G401 (cell line): ENCODE measurements around the gene ITGA1. TPM values are rescaled to one million over a fixed set of nuclear protein-coding genes. Genes with fewer than 3 reads are reported as not detected.

Source experiments
- DNase-seq: peaks from one replicate; pipeline ENCODE4 v3.0.0-alpha.2; 2015; ENCODE audit warnings: low spot score
- in situ Hi-C: cut with HindIII; loops from 2 replicates; pipeline ENCODE4 v1.10.0; 2016; ENCODE audit warnings: low sequenced_read_pairs, mixed read lengths
- total RNA-seq: library from RNA; depleted of rRNA; stranded (reverse); fragments of >200 nt; shearing (Covaris generic); gene quantifications from 2 replicates; pipeline ENCODE4 v1.2.3, GENCODE V29; 2014

Gene ITGA1
- total RNA-seq, 1 experiment from 2014 or later, result not detected

DNA sequence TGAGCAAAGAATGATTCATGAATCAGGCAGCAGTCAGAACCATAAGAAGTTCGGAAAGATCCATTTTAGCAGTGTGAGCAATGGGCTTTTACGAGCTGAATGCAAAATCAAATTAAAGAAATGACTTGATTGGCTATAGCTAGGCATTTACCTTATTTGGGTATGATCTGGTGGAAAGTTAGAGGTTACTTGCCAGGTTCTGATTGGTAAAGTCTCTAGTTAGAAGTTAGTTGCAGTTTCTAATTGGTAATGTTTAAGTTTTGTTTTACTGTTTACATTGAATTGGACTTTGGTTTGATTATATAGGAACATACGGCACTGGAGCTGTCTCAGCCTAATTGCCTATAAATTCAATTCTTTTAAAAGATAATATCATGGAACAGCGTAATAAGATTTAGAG lies 97.9 kb downstream of the ITGA1 start:
- no peak for DNase-seq
- in situ Hi-C loops, result no loop called here

DNA sequence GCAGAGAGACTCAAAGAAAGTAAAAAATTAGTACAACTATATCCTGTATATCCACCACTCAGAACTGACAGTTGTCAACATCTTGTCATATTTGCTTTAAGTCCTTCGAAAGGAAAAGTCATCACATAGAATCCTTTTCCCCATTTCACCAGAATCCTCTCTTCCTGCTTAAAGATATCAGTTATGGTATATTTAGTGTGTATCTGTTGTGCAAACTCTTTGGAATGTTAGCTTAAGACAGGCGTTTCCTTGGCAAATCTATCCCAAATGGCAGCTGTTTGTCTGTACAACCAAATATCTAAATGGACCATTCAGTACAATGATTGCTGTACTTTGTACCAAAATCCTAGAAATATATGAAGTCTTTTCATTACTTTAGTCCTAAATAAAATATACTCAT lies 98.5 kb downstream of the ITGA1 start:
- DNase-seq, result no peak
- in situ Hi-C loops, result no loop called here

DNA sequence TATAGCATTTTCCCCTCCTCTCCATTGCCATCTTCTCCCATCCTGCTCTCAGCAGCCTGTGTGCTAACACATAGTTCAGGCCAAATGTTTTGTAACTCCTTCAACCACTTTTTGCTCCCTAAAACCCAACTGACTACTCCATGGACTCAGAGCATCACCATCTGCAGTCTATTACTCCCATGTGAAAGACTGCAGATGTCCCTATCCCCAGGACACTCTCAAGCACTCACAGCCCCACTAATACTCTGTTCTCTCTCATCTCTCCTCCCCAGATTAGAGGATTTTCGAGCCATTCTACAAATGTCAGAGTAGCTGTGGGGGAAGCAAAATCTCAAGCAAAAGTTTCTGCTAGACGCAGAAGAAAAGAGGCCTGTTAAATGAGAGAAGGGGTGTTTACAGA lies 99.3 kb downstream of the ITGA1 start:
- no peak for DNase-seq
- in situ Hi-C loops, result no loop called here

DNA sequence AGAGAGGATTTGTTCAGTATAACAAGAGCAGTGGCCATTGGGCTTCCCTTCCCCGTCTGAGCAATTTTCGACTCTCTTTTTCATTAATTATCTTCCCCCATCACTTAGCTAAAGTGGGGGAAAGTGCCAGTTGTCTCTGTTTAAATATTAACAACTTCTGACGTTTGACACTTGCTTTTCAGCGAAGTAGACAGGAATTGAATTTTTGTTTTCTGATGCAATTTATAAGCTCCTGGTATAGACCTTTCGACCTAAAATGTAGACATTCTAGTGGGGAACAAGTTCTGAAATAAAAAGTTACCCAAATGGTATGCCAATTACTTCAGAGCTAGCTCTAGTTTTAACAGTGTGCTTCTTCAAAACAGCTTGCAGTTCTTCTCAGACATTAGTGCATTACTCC lies 100.6 kb downstream of the ITGA1 start:
- no peak for DNase-seq
- in situ Hi-C loops, result no loop called here

DNA sequence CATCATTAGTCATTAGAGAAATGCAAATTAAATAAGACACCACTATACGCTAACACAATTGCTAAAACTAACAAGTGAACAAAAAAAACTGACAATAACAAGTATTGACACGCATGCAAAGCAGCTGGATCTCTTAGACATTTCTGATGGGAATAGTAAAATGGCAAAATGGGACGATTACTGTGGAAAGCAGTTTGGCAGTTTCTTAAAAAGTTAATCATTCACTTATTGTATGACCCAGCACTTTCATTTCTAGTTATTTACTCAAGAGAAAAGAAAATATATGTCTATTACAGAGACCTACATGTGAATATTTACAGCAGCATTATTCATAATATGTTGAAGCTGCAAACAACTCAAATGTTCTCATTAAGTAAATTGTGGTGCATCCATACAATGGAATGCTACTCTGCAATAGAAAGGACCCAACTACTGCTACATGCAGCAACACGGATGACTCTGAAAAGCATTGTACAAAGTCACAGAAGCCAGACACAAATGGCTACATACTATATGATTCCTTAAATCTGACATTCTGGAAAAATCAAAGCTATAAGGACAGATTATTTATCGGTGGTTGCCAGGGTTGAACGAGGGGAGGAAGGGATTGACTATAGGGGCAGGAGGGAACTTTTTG lies 104.6 kb downstream of the ITGA1 start:
- in situ Hi-C loops, result no loop called here
- DNase-seq, result no peak

DNA sequence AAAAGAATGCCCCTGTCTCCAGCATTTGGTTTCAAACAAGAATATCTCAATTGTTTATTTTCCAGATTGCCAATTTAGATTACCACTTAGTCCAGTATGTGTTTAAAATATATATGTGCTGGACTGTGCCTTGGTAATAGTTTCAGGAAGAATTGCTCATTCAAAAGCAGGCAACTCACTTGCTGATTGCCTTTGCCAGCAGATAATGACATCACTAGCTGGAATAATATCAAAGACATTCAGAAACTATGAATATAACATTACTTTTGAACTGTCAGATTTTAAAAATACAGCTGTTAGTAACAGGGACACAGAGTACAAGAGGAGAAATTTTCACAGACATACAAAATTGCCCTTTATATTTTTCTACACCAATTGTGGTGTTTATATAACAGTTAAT lies 105.4 kb downstream of the ITGA1 start:
- DNase-seq, result no peak
- in situ Hi-C loops, result no loop called here

DNA sequence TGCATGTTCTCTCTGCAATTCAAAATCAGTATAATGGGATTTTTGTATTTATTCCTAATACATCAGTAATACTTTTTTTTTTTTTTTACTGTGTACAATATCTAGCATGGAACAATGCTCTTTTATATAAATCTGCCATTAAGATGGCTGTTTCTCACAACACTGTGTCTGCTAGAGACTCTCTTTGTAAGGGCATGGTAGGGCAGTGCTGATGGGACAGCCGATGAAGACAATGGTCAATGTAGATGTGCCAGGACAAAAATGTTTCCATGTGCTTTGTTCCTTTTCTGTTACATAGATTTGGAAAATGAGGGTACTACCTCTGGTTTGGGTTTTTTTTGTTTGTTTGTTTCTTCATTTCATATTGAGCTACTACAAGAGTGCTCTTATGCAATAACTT lies 106.1 kb downstream of the ITGA1 start:
- in situ Hi-C loops, result no loop called here
- DNase-seq, result no peak

DNA sequence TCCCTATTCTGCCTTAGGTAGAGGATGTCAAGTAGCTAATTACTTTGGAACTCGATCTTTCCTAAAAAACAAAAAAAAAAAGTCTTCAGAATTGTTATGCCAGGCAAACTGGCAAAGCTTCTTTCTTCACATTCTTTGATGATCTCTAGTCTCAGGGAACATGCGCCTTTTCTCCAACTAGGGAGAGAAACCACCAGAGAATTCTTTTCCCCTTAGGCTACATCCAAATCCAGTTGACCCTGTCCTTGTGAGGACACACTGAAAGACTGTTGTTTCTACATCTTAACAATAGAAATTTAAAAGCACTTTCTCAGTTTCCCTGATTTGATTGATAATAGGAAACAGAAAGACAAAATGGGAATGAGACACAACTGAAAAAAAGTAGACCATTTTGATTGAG lies 106.7 kb downstream of the ITGA1 start:
- DNase-seq, result no peak
- in situ Hi-C loops, result no loop called here

DNA sequence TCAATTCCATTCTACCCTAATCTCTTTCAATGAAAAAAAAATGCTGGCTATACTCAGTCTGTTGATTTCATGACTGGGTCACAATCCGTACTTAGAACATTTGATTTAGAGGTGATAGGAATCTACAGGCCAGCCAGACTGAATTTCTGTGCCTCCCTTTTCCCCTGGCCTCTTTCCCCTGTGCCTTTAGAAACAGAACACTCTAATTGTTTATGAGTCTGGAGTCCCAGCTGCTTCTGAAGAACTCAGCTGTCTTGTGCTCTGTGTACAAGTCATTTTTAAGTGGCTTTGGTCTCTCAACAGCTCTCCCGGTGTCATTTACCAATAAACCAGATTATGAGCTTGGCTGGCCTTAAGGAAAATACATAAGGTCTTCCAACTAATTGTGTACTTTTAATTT lies 107.4 kb downstream of the ITGA1 start:
- in situ Hi-C loops, result no loop called here
- DNase-seq, result no peak

DNA sequence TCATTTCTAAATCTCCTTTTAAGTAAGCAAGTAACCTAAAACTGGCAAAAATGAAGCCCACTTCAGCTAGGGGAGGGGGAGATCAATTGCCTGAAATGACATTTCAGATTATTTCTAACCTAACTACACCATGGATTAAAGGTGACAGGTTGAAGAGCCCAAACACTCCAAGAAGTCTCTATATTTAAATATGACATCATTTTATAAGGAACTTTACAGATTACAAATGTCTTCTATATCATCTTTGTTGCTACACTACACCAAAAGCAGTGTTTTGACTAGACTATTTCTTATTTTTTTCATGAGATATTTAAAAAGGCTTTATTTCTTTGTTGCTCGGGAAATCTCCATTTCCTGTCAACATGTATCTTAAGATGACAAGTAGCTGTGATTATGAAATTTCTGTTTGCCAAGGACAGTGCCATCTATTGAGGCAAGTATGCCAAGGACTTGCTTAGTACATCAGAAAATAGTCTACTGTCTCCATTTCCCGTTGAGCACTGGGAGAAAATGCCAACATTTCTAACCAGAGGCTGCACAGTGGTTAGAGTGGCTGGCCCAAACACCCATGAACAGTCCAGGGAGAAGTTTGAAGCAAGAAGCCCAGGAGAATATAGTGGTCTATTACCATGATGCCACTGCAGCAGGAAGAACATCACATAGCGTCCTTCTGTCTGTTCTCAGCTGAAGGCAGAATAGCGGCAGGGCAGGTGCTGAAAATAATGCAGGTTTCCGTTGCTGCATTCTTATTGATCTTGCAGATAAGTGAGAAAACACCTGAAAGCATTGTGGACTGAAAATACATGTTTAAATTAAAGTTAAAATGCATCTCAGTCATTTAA lies 108.1 kb downstream of the ITGA1 start:
- DNase-seq, result no peak
- in situ Hi-C loops, result no loop called here

DNA sequence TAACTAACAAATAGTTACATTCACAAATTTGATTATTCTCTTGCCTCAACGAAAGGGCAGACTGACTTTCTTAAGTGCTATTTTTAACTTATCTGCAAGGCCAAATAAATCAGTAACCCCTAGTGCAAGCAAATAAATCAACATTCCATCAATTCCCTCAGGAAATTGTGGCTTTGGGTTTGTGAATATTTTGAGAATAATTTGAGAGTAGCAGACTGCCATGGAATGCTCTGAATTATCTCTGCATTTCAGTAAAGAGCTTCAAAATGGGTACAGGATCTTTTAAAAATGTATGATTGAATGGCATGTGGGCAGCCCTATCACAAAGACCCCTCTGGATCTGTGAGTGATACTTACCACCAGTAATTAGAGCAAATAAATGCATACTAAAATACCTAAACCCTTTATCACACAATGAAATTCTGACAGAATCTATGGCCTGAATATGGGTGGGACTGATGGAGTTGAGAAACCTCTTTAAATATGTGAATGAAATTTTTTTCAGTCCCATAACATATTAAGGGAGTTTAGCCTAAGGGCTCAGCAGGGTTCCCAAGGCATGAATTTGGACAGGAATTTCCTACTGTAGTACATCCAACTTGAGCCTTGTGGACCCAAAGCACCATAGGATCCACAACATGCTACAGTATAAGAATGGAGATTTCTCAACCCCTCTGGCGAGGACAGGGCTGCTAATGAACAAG lies 109.0 kb downstream of the ITGA1 start:
- DNase-seq, result no peak
- in situ Hi-C loops, result no loop called here

DNA sequence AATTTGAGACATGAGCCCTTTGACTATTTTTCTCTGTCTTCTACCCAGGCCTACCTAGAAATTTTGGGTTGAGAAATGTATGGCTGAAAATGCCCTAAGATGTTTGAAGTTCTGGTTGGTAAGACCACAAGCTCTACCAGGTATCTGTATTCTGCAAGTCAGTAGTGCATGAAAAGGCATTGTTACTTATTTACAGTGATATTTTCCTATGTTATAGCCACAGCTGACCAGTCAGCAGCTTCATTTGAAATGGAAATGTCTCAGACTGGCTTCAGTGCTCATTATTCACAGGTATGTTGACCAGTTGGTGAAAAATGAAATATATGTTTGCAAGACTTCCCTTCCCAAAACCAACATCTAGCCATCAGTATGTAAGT lies 109.5 kb downstream of the ITGA1 start:
- no peak for DNase-seq
- in situ Hi-C loops, result no loop called here

DNA sequence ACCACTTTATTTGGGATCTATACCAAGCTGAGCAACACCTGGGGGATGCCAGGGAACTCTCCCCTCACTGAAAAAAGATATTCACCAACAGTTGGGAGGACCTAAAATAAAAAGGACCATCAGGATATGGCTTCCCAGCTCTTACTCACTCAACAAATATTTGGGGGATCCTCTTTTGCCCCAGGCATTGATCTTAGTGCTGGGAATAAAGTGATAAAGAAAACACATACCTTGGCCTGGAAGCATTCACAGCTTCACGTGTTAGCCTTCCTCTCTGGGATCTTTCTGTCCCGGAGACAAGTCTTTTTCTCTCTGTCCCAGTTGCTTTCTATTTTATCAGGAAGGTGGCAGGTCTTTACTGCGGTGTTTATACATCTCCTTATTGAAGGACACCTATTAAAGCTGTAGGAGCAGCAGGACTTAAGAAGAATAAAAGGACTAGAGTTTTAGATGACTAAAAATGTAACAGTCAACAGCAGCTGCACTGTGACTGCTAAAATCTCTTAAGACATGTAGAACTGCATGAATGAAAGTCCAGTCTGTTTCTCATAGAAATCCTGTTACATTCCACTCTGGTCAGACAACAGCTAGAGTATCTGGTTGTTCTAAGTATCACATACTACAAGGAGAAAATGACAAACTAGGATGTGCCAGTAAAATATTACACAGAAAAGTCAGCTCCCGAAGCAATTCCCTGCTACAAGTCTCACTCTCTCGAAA lies 111.4 kb downstream of the ITGA1 start:
- in situ Hi-C loops, result no loop called here
- no peak for DNase-seq

DNA sequence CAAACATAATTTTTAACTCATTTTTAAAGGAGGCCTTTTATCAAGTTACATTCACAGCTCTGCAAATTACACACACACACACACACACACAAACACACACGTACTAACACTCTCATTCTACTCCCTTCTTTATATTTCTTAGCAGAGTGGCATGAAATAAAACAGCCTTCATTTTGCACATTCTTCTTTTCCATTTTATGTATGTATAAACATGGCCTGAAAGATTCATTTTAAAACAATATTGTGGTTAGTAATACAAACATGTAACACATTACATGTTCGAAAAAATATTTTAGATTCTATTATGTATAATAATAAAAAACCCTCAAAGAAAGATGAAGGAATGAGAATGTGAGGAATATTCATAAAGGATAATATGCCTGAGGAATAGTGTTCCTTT lies 115.4 kb downstream of the ITGA1 start:
- no peak for DNase-seq
- in situ Hi-C loops, result no loop called here

DNA sequence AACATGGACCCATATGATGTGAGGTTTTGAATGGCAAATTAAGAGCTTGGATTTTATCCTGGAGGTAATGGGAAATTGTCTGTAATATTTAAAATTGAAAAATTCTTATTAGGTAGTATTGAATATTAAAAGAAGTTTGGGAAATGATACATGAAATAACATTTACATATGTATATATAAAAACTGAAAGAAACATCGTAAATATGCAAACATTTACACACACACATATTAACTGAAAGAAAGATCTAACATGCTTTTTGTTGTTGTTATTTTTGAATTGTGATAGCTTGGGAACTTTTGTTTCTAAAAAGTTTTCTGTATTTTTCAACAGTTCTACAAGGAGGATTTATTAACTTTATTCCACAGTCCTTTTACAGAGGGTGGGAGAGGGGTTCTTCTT lies 118.6 kb downstream of the ITGA1 start:
- in situ Hi-C loops, result no loop called here

DNA sequence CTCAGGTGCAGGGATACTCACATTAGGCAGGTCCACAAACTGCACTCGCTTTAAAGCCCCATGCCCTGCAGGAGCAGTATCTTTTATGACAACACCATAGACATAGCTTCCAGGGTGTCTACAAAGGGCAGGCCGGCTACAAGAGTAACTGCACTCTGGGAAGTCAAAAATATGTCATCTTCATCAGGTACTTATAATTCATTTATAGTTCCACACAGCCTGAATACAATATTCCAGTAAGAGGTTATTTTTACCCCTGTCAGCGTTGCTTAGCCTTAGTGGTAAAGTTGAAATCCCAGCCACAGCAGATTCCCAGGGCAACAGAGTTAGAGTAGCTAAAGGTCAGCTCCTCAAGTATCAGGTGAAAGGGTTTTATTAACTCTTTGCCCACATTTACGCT lies 119.1 kb downstream of the ITGA1 start:
- in situ Hi-C loops, result no loop called here

More for the DNA sequence above, 118.6 kb downstream of the ITGA1 start:
- no peak for DNase-seq

DNA sequence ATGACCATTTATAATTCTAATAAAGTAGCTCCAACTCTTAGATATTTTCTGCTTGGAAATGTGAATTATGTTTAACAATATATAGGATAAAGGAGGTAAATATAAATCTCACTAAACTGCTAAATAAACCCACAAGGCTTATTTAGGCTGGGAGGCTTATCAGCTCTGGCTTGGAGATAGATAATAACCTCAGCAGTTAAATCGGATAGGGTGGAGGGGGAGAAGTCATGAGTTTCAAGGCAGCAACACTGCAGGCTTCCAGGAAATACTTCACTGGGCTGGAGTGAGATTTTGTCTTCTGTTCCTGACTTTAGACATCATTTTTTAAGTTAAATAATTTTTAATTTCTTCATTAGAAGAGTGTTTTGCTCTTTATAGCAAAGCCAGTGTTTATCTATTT lies 121.5 kb downstream of the ITGA1 start:
- in situ Hi-C loops, result no loop called here

More for the DNA sequence above, 119.1 kb downstream of the ITGA1 start:
- DNase-seq, result no peak

DNA sequence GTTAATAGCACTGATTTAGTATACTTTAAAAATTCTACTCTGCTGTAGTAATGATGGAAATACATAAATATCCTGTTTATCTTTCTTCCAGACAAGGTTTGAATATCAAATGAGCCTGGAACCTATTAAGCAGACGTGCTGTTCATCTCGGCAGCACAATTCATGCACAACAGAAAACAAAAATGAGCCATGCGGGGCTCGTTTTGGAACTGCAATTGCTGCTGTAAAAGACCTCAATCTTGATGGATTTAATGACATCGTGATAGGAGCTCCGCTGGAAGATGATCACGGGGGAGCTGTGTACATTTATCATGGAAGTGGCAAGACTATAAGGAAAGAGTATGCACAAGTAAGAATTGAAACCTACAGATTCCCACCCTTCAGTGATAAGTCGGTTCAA lies 122.4 kb downstream of the ITGA1 start:
- no peak for DNase-seq
- in situ Hi-C loops, result no loop called here

More for the DNA sequence above, 121.5 kb downstream of the ITGA1 start:
- DNase-seq, result no peak

DNA sequence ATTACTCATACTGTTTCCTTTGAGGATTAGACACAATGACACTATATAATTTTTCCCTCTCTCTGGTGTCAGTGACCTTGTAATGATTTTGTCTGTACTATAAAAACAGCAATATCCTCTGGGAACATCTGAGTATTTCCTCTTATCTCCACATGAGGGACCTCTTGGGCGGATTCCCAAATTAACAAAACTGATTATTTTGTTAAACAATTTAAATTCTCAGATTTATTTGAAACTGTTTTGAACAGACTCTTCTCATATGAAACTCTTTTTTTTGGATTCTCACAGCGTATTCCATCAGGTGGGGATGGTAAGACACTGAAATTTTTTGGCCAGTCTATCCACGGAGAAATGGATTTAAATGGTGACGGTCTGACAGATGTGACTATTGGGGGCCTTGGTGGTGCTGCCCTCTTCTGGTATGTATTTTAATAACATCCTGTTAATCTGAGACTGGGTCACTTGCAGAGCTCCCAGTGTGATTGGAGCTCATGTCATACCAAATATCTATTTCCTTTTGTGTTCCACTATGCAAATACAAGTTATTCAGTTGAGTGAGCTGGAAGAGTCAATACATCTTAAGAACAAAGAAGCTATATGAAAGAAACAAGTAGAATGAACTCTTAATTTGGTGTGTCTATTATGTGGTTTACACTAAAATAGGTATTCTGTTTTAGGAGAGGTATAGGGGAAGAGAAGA lies 127.6 kb downstream of the ITGA1 start:
- in situ Hi-C loops, result no loop called here
- DNase-seq, result peak; percentile 22
